Caco-2 (cell line): ENCODE results near the gene FMNL3. TPM values are rescaled to one million over a fixed set of nuclear protein-coding genes. Genes with fewer than 3 reads are reported as not detected.

Experiments used
- BruUV-seq: library from RNA; stranded (reverse); fragments of 400-500 nt; replicated peaks from 2 replicates; lab custom pipeline; 2021; lab: Mats Ljungman, UMichigan
- CTCF ChIA-PET: fragments of 300-600 bp; sonication (Branson Sonifier 250); formaldehyde crosslinking; loops from one replicate; lab custom pipeline; 2022; ENCODE audit warnings: antibody characterized with exemption; lab: Charles Lee
- POLR2A ChIA-PET: fragments of 300-600 bp; sonication (Branson Sonifier 250); formaldehyde crosslinking; loops from one replicate; lab custom pipeline; 2022; ENCODE audit warnings: antibody characterized with exemption; lab: Charles Lee
- DNase-seq, 2 experiments: peaks; one replicate each; pipeline versions ENCODE4 v3.0.0 to v3.0.0-alpha.2; 2020 to 2022
- H3K27me3 ChIP-seq: replicated peaks from 2 replicates; pipeline ENCODE4 v1.6.0; 2011; ENCODE audit warnings: low read length; ENCODE audit not compliant: control insufficient read depth, insufficient read depth
- H3K36me3 ChIP-seq: 2 replicates; pipeline ENCODE4 v1.5.1; 2011; ENCODE audit warnings: low read length; ENCODE audit not compliant: control insufficient read depth, insufficient read depth
- H3K4me1 ChIP-seq: fragments of 250-450 bp; sonication (Bioruptor Pico); 2 replicates; pipeline ENCODE4 v1.5.1; 2020; ENCODE audit warnings: mild to moderate bottlenecking
- H3K4me3 ChIP-seq: 2 replicates; pipeline ENCODE4 v1.5.1; 2011; ENCODE audit warnings: low read depth, mild to moderate bottlenecking, control low read depth, low read length
- H3K9me3 ChIP-seq: fragments of 250-450 bp; sonication (Bioruptor Pico); 2 replicates; pipeline ENCODE4 v1.5.1; 2020; ENCODE audit warnings: mild to moderate bottlenecking, moderate library complexity
- H3K27ac Mint-ChIP-seq: one replicate; pipeline ENCODE4 v1.8.0; 2022; ENCODE audit warnings: mixed read lengths; ENCODE audit not compliant: unreplicated experiment
- H3K27me3 Mint-ChIP-seq: one replicate; pipeline ENCODE4 v1.8.0; 2022; ENCODE audit warnings: mixed read lengths; ENCODE audit not compliant: insufficient read depth, unreplicated experiment
- H3K36me3 Mint-ChIP-seq: one replicate; pipeline ENCODE4 v1.8.0; 2022; ENCODE audit warnings: mild to moderate bottlenecking, mixed read lengths; ENCODE audit not compliant: insufficient read depth, unreplicated experiment
- H3K4me1 Mint-ChIP-seq: one replicate; pipeline ENCODE4 v1.8.0; 2022; ENCODE audit warnings: low read depth, mixed read lengths; ENCODE audit not compliant: unreplicated experiment
- H3K4me3 Mint-ChIP-seq: one replicate; pipeline ENCODE4 v1.8.0; 2022; ENCODE audit warnings: mild to moderate bottlenecking, moderate library complexity, mixed read lengths; ENCODE audit not compliant: unreplicated experiment
- H3K9me3 Mint-ChIP-seq: one replicate; pipeline ENCODE4 v1.8.0; 2022; ENCODE audit warnings: mixed read lengths; ENCODE audit not compliant: unreplicated experiment
- intact Hi-C: fragments of 100-400 bp; cut with micrococcal nuclease; formaldehyde crosslinking; loops from one replicate; pipeline ENCODE4 v1.10.0; 2022; ENCODE audit not compliant: unreplicated experiment
- total RNA-seq: library from RNA; stranded (reverse); gene quantifications from 2 replicates; pipeline ENCODE4 v1.2.3, GENCODE V29; 2022
- TF ChIP-seq, protein P1 (sequence below), 2 experiments: fragments of 200-600 bp in 1 of 2; IDR thresholded peaks; 1 replicate in 1 of 2; 2 replicates in 1 of 2; pipeline versions ENCODE4 v1.5.1 to v1.8.0; 2011 to 2022; ENCODE audit warnings: antibody characterized with exemption in 1 of 2, control low read depth in 1 of 2, inconsistent platforms in 1 of 2, low read depth in 1 of 2, low read length in 1 of 2, mild to moderate bottlenecking in 1 of 2, moderate library complexity in 1 of 2; ENCODE audit not compliant: insufficient read depth in 1 of 2, severe bottlenecking in 1 of 2, unreplicated experiment in 1 of 2

Gene FMNL3
- total RNA-seq, 1 experiment from 2014 or later = 10.7 TPM

DNA sequence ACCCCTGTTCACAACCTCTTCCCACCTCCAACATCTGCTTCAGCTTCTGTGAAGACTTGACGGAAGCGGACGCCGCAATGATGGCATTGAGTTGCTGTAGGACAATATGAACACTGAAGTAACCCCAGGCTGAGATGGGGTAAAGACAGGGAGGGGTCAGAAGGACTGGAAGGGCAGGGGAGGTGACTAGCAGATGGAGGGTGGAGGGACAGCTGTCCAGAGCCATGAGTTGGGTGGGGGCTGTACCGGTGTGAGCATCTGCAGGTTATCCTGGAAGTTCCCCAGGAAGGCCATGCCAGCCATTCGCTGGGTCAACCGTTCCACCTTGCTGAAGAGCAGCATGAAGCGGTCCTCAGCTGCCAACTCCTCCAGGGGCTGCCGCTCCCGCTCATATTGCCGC is 57.8 kb downstream of the FMNL3 start:
- H3K9me3 Mint-ChIP-seq = no peaks in the 10 kb centered on the region
- no peak overlapping the region for H3K4me3 Mint-ChIP-seq
- H3K9me3 ChIP-seq = no peaks in the 10 kb centered on the region
- DNase-seq = no peak
- peaks cover 18% of the 10 kb centered on the region for H3K36me3 Mint-ChIP-seq
- no TSS peak for BruUV-seq
- no peak overlapping the region for H3K4me3 ChIP-seq
- H3K4me1 Mint-ChIP-seq = peaks cover 7% of the 10 kb centered on the region
- no peaks in the 10 kb centered on the region for H3K36me3 ChIP-seq
- no peaks in the 10 kb centered on the region for H3K27me3 ChIP-seq
- peaks cover 16% of the 10 kb centered on the region; the same call in 1 of the 2 replicates for H3K4me1 ChIP-seq
- ChIA-PET POLR2A (no interaction called here), CTCF (interaction anchor here (1.6 kb wide), 1 partner anchor 92 kb away, joined by 9 read pairs; the partner anchor contains the start of gene TMBIM6)
- no peak overlapping the region for H3K27ac Mint-ChIP-seq
- H3K27me3 Mint-ChIP-seq = no peaks in the 10 kb centered on the region
- TF ChIP-seq, protein P1, sequence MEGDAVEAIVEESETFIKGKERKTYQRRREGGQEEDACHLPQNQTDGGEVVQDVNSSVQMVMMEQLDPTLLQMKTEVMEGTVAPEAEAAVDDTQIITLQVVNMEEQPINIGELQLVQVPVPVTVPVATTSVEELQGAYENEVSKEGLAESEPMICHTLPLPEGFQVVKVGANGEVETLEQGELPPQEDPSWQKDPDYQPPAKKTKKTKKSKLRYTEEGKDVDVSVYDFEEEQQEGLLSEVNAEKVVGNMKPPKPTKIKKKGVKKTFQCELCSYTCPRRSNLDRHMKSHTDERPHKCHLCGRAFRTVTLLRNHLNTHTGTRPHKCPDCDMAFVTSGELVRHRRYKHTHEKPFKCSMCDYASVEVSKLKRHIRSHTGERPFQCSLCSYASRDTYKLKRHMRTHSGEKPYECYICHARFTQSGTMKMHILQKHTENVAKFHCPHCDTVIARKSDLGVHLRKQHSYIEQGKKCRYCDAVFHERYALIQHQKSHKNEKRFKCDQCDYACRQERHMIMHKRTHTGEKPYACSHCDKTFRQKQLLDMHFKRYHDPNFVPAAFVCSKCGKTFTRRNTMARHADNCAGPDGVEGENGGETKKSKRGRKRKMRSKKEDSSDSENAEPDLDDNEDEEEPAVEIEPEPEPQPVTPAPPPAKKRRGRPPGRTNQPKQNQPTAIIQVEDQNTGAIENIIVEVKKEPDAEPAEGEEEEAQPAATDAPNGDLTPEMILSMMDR (IDR thresholded peaks at IDR 0.05; ENCODE audit: insufficient read depth in 1 of 2, low read depth in 1 of 2, low read length in 1 of 2, severe bottlenecking in 1 of 2, unreplicated experiment in 1 of 2) = no peak
- intact Hi-C loops = loop anchor here (10.0 kb wide), 1 partner anchor 125 kb away; no protein-coding TSS in a partner anchor

DNA sequence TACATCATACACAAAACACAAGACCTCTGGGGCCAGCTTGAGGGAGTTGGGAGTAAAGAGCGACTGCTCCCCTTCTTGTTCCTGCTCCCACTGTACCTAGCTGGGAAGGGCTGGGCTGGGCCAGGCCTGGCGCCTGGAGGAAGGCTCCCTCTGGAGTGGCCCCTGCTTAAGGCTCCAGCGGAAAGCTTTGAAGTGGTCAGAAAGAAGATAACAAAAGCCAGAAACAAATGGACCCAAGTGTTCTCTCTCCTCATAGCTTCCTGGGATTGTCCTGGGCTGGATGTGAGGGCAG is 58.5 kb downstream of the FMNL3 start:
- Mint-ChIP-seq H3K27me3 (no peaks in the 10 kb centered on the region), H3K4me3 (no peak overlapping the region)
- intact Hi-C loops = loop anchor here (10.0 kb wide), 1 partner anchor 126 kb away; no protein-coding TSS in a partner anchor

DNA sequence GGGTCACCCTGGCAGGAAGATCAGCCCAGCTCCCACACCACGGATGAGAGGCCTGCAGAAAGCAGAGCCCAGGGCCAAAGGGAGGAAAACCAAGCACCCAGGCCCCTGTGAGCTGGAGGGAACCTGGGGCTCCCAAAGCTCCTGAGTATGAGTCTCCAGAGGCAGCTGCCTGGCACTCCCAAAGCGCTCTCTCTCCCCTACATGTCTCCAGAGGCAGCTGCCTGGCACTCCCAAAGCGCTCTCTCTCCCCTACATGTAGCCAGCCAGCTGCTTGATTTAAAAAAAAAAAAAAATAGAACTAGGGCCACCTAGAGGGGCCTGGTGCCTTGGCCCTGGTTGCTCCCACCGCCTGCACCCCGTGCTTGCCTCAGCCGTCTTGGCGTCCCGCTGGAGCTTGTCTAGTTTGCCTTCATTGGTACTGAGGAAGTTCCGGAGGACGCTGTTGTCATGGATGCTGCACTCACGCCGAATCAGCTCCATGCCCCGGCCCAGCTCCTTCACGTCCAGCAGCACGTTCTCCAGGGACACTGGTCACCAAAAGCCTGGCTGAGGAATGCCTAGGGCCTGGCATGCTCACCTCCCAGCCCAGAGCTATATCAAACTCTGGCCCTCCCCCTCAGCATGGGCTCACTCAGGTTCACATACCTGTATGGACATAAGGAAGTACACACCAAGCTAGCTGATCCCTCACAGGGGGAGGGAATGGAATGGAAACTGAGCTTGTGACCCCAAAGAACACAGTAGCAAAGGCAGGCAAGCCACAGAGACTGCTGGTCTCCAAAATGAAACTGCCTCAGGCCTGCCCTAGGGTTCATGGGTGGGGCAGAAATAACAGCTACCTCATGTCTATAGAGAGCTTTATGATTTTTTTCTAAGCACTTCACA is 59.1 kb downstream of the FMNL3 start:
- DNase-seq = no peak
- Histone ChIP-seq H3K4me1 (peaks cover 16% of the 10 kb centered on the region; the same call in 1 of the 2 replicates), H3K27me3 (no peaks in the 10 kb centered on the region), H3K36me3 (peaks cover 3% of the 10 kb centered on the region; the same call in 1 of the 2 replicates), H3K9me3 (no peaks in the 10 kb centered on the region), H3K4me3 (no peak overlapping the region)
- peaks cover 19% of the 10 kb centered on the region for H3K36me3 Mint-ChIP-seq
- intact Hi-C loops = loop anchor here (10.0 kb wide), 1 partner anchor 127 kb away; no protein-coding TSS in a partner anchor
- TF ChIP-seq, protein P1 (IDR thresholded peaks at IDR 0.05; ENCODE audit: insufficient read depth in 1 of 2, low read depth in 1 of 2, low read length in 1 of 2, severe bottlenecking in 1 of 2, unreplicated experiment in 1 of 2) = no peak
- H3K27ac Mint-ChIP-seq = peak overlapping the region; percentile 10
- H3K4me3 Mint-ChIP-seq = no peak overlapping the region
- ChIA-PET CTCF (interaction anchor here (0.6 to 1.6 kb wide), 7 partner anchors 11 to 1624 kb away, joined by 3 to 9 read pairs (median 4); partner anchors contain the start of genes NCKAP5L and TMBIM6), POLR2A (interaction anchor here (0.6 to 1.4 kb wide), 2 partner anchors 93 to 1435 kb away, joined by 4 to 12 read pairs; partner anchors contain the start of gene TMBIM6)
- no peaks in the 10 kb centered on the region for H3K9me3 Mint-ChIP-seq
- H3K27me3 Mint-ChIP-seq = no peaks in the 10 kb centered on the region
- peaks cover 7% of the 10 kb centered on the region for H3K4me1 Mint-ChIP-seq
- BruUV-seq = no TSS peak

More for the DNA sequence above, 58.5 kb downstream of the FMNL3 start:
- DNase-seq = no peak
- Histone ChIP-seq H3K27me3 (no peaks in the 10 kb centered on the region), H3K36me3 (peaks cover 3% of the 10 kb centered on the region; the same call in 1 of the 2 replicates), H3K4me3 (no peak overlapping the region), H3K9me3 (no peaks in the 10 kb centered on the region), H3K4me1 (peaks cover 16% of the 10 kb centered on the region; the same call in 1 of the 2 replicates)
- H3K9me3 Mint-ChIP-seq = no peaks in the 10 kb centered on the region
- TF ChIP-seq, protein P1 (IDR thresholded peaks at IDR 0.05; ENCODE audit: insufficient read depth in 1 of 2, low read depth in 1 of 2, low read length in 1 of 2, severe bottlenecking in 1 of 2, unreplicated experiment in 1 of 2) = no peak
- H3K4me1 Mint-ChIP-seq = peaks cover 7% of the 10 kb centered on the region
- no TSS peak for BruUV-seq
- peaks cover 19% of the 10 kb centered on the region for H3K36me3 Mint-ChIP-seq
- peak overlapping the region; percentile 10 for H3K27ac Mint-ChIP-seq
- ChIA-PET CTCF (interaction anchor here (0.6 to 1.6 kb wide), 5 partner anchors 11 to 1625 kb away, joined by 3 to 9 read pairs (median 4); partner anchors contain the start of genes NCKAP5L and TMBIM6), POLR2A (interaction anchor here (1.4 kb wide), 1 partner anchor 93 kb away, joined by 12 read pairs; the partner anchor contains the start of gene TMBIM6)
